ENCODE data around the gene RWDD2A.

RWDD2A gene

GRCh38 chr6:83198486-83199172 lies 5.5 kb downstream of the RWDD2A start:
- in situ Hi-C loops (cut with HindIII; ENCODE audit: low sequenced_read_pairs), result no loop called here

- in situ Hi-C loops (cut with HindIII; ENCODE audit: low sequenced_read_pairs), result no loop called here
Measured at GRCh38 chr6:83199173-83199862, 6.2 kb downstream of the RWDD2A start.

GRCh38 chr6:83199863-83200225 lies 6.7 kb downstream of the RWDD2A start:
- in situ Hi-C loops (cut with HindIII; ENCODE audit: low sequenced_read_pairs), result loop anchor here (25.0 kb wide), 2 partner anchors 113 to 963 kb away; partner anchors contain the start of gene IBTK

- in situ Hi-C loops (cut with HindIII; ENCODE audit: low sequenced_read_pairs), result loop anchor here (25.0 kb wide), 2 partner anchors 115 to 965 kb away; partner anchors contain the start of gene IBTK
Measured at GRCh38 chr6:83202031-83202430, 8.9 kb downstream of the RWDD2A start.

GRCh38 chr6:83215131-83216047 lies 22.2 kb downstream of the RWDD2A start:
- in situ Hi-C loops (cut with HindIII; ENCODE audit: low sequenced_read_pairs), result loop anchor here (25.0 kb wide), 2 partner anchors 128 to 978 kb away; partner anchors contain the start of gene IBTK

GRCh38 chr6:83216806-83217205 lies 23.6 kb downstream of the RWDD2A start:
- in situ Hi-C loops (cut with HindIII; ENCODE audit: low sequenced_read_pairs), result loop anchor here (25.0 kb wide), 2 partner anchors 130 to 980 kb away; partner anchors contain the start of gene IBTK

- in situ Hi-C loops (cut with HindIII; ENCODE audit: low sequenced_read_pairs), result loop anchor here (25.0 kb wide), 2 partner anchors 131 to 981 kb away; partner anchors contain the start of gene IBTK
Measured at GRCh38 chr6:83218646-83219045, 25.5 kb downstream of the RWDD2A start.

GRCh38 chr6:83220121-83220520 lies 27.0 kb downstream of the RWDD2A start:
- in situ Hi-C loops (cut with HindIII; ENCODE audit: low sequenced_read_pairs), result loop anchor here (5.0 to 25.0 kb wide), 3 partner anchors 133 to 983 kb away; partner anchors contain the start of genes IBTK and PRSS35

- in situ Hi-C loops (cut with HindIII; ENCODE audit: low sequenced_read_pairs), result loop anchor here (5.0 to 25.0 kb wide), 3 partner anchors 134 to 984 kb away; partner anchors contain the start of genes IBTK and PRSS35
Measured at GRCh38 chr6:83221276-83221675, 28.1 kb downstream of the RWDD2A start.

GRCh38 chr6:83221889-83222479 lies 28.8 kb downstream of the RWDD2A start:
- in situ Hi-C loops (cut with HindIII; ENCODE audit: low sequenced_read_pairs), result loop anchor here (5.0 to 25.0 kb wide), 3 partner anchors 135 to 985 kb away; partner anchors contain the start of genes IBTK and PRSS35

- in situ Hi-C loops (cut with HindIII; ENCODE audit: low sequenced_read_pairs), result no loop called here
Measured at GRCh38 chr6:83226517-83226916, 33.4 kb downstream of the RWDD2A start.

GRCh38 chr6:83231146-83231545 lies 38.0 kb downstream of the RWDD2A start:
- in situ Hi-C loops (cut with HindIII; ENCODE audit: low sequenced_read_pairs), result no loop called here

GRCh38 chr6:83247471-83247870 lies 54.3 kb downstream of the RWDD2A start:
- in situ Hi-C loops (cut with HindIII; ENCODE audit: low sequenced_read_pairs), result no loop called here

Measured in endothelial cell of hepatic sinusoid (primary cell).